Liver (tissue), 9 donors: Measurements from ENCODE around the gene DAPK3. TPM values are rescaled to one million over a fixed set of nuclear protein-coding genes. Genes with fewer than 3 reads are reported as not detected.

Experiments
- DNase-seq: peaks from one replicate; pipeline ENCODE4 v3.0.0-alpha.2; 2017; ENCODE audit warnings: low spot score
- H3K27ac ChIP-seq, 2 donors: one replicate each; pipeline ENCODE4 v1.7.0; 2013; ENCODE audit warnings: inconsistent platforms in 2 of 2, low read length in 2 of 2, control low read depth in 1 of 2, low read depth in 1 of 2, mild to moderate bottlenecking in 1 of 2
- H3K27me3 ChIP-seq, 4 donors: one replicate each; pipeline versions ENCODE4 v1.6.1 to v1.7.0; 2013; ENCODE audit warnings: low read length in 3 of 4, inconsistent platforms in 1 of 4, mild to moderate bottlenecking in 1 of 4, moderate library complexity in 1 of 4; ENCODE audit not compliant: control insufficient read depth in 4 of 4, insufficient read depth in 4 of 4
- H3K36me3 ChIP-seq, 4 donors: one replicate each; pipeline versions ENCODE4 v1.6.1 to v1.7.0; 2013; ENCODE audit warnings: low read length in 3 of 4, mild to moderate bottlenecking in 3 of 4, low read depth in 1 of 4, moderate library complexity in 1 of 4; ENCODE audit not compliant: control insufficient read depth in 4 of 4, insufficient read depth in 3 of 4
- H3K4me1 ChIP-seq, 4 donors: one replicate each; pipeline versions ENCODE4 v1.6.1 to v1.7.0; 2013; ENCODE audit warnings: low read length in 3 of 4, mild to moderate bottlenecking in 3 of 4, moderate library complexity in 1 of 4; ENCODE audit not compliant: control insufficient read depth in 4 of 4, insufficient read depth in 4 of 4
- H3K4me3 ChIP-seq, 3 donors: one replicate each; pipeline versions ENCODE4 v1.6.1 to v1.7.0; 2013; ENCODE audit warnings: low read length in 3 of 3, control low read depth in 1 of 3, low read depth in 1 of 3, mild to moderate bottlenecking in 1 of 3
- H3K9ac ChIP-seq, 2 donors: one replicate each; pipeline ENCODE4 v1.7.0; 2013; ENCODE audit warnings: low read length in 2 of 2, mild to moderate bottlenecking in 2 of 2, moderate library complexity in 2 of 2, control low read depth in 1 of 2, low read depth in 1 of 2
- H3K9me3 ChIP-seq, 4 donors: one replicate each; pipeline versions ENCODE4 v1.6.1 to v1.7.0; 2013; ENCODE audit warnings: low read length in 3 of 4; ENCODE audit not compliant: control insufficient read depth in 4 of 4
- FOXA1 ChIP-seq: IDR thresholded peaks from 2 replicates; pipeline ENCODE4 v1.6.1; 2016; ENCODE audit warnings: antibody characterized with exemption
- GABPA ChIP-seq, 2 donors: IDR thresholded peaks in 1 of 2; conservative IDR thresholded peaks in 1 of 2; 2 replicates each; pipeline ENCODE4 v1.6.1; 2016; ENCODE audit warnings: antibody characterized with exemption in 2 of 2, mild to moderate bottlenecking in 1 of 2, moderate library complexity in 1 of 2
- HNF4A ChIP-seq, 2 donors: conservative IDR thresholded peaks; 2 replicates each; pipeline ENCODE4 v1.6.1; 2016; ENCODE audit warnings: antibody characterized with exemption in 2 of 2, mild to moderate bottlenecking in 2 of 2
- HNF4G ChIP-seq: IDR thresholded peaks from 2 replicates; pipeline ENCODE4 v1.6.1; 2016; ENCODE audit warnings: antibody characterized with exemption
- JUND ChIP-seq, 2 donors: IDR thresholded peaks; 2 replicates each; pipeline ENCODE4 v1.6.1; 2016; ENCODE audit warnings: antibody characterized with exemption in 2 of 2
- RAD21 ChIP-seq, 2 donors: IDR thresholded peaks; 2 replicates each; pipeline ENCODE4 v1.6.1; 2016; ENCODE audit warnings: antibody characterized with exemption in 2 of 2, mild to moderate bottlenecking in 2 of 2
- RXRA ChIP-seq, 2 donors: IDR thresholded peaks; 2 replicates each; pipeline ENCODE4 v1.6.1; 2017 to 2018; ENCODE audit warnings: antibody characterized with exemption in 2 of 2, mild to moderate bottlenecking in 1 of 2
- SP1 ChIP-seq: IDR thresholded peaks from 2 replicates; pipeline ENCODE4 v1.6.1; 2018; ENCODE audit warnings: antibody characterized with exemption, mild to moderate bottlenecking
- TAF1 ChIP-seq: conservative IDR thresholded peaks from 2 replicates; pipeline ENCODE4 v1.6.1; 2016; ENCODE audit warnings: antibody characterized with exemption, mild to moderate bottlenecking
- WGBS: extraction: QIAGEN DNeasy Blood & Tissue Kit; methylation state at CpG from one replicate; pipeline ENCODE4 v1.1.7; 2013; 5-methylcytosine and 5-hydroxymethylcytosine counted together
- polyA plus RNA-seq, 2 donors: library from polyadenylated mRNA; stranded (reverse) in 1 of 2; unstranded in 1 of 2; fragments of 200-250 nt in 1 of 2; fragments of >200 nt in 1 of 2; fragmentation: Nextera tagmentation in 1 of 2; extraction: Ambion mirVana in 1 of 2; gene quantifications; one replicate each; pipeline versions ENCODE4 v1.2.1 to v1.2.3, GENCODE V29; 2013 to 2015
- total RNA-seq, 2 donors: library from RNA; depleted of rRNA; stranded (reverse); fragments of >200 nt; gene quantifications; one replicate each; pipeline ENCODE4 v1.2.3, GENCODE V29; 2014
- TF ChIP-seq, protein P1 (sequence below): IDR thresholded peaks from 2 replicates; pipeline ENCODE4 v1.6.1; 2016; ENCODE audit warnings: antibody characterized with exemption
- TF ChIP-seq, protein P2 (sequence below): fragments of 150-350 bp; IDR thresholded peaks from 2 replicates; pipeline ENCODE4 v1.5.1; 2017; ENCODE audit warnings: improper control_type of control experiment, low read depth, low read length; ENCODE audit not compliant: missing input control
- TF ChIP-seq, protein P3 (sequence below): IDR thresholded peaks from 2 replicates; pipeline ENCODE4 v1.6.1; 2016; ENCODE audit warnings: antibody characterized with exemption, mild to moderate bottlenecking
- TF ChIP-seq, protein P4 (sequence below): IDR thresholded peaks from 2 replicates; pipeline ENCODE4 v1.6.1; 2016; ENCODE audit warnings: antibody characterized with exemption
- donor health status: healthy.
- donor health status: healthy.
- donor health status: healthy.
- donor health status: healthy.
- donor health status: healthy.

DAPK3 gene
- total and polyA plus RNA-seq, 4 donors: 3.0 to 29.5 (median 23.8) TPM

DNA sequence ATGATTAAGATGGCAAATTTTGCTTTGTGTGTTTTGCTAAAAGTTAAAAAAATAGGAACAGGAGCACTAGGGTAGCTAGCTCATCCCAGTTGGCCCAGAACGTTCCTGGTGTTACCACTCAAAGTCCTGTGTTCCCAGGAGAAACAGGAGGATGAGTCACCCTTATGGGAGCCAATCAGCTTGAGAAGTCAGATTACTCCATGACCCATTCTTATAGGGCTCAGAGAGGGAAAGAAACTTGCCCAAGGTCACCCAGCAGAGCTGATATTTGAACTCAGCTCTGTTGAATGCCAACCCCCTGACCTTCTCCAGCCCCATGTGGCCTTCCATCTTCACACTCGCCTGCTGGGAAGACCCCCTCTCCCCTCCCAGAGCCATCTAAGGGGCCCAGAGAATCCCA lies 25.1 kb downstream of the DAPK3 start:
- Histone ChIP-seq H3K27ac (no peak overlapping the region), H3K27me3 (no peaks in the 10 kb centered on the region)

DNA sequence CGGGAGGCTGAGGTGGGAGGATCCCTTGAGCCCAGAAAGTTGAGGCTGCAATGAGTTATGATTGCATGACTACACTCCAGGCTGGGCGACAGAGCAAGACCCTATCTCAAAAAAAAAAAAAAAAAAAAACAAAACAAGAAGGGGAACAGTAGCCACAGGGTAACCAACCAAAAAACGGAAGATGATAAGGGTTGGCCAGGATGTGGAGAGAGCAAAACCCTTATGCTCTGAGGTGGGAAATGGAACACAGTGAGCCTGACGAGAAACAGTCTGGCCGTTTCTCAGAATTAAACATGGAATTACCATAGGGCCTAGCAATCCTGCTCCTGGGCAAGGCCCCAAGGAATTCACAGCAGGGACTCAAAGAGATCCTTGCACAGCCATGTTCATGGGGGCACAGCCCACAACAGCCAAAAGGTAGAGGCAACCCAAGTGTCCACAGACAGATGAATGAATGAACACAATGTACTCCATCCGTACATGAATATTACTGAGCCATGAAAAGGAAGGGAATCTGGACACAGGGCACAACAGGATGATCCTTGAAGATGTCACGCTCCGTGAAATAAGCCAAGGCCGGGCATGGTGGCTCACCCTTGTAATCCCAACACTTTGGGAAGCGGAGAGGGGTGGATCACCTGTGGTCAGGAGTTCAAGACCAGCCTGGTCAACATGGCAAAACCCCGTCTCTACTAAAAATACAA lies 26.7 kb downstream of the DAPK3 start:
- WGBS: 83% methylated on average over 11 of the region's 11 CpGs
- TF ChIP-seq, protein P1, sequence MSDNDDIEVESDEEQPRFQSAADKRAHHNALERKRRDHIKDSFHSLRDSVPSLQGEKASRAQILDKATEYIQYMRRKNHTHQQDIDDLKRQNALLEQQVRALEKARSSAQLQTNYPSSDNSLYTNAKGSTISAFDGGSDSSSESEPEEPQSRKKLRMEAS: no peak
- TF ChIP-seq SP1: no peak
- H3K9ac ChIP-seq: no peak overlapping the region

More for the DNA sequence above, 25.1 kb downstream of the DAPK3 start:
- no peaks in the 10 kb centered on the region for H3K4me1 ChIP-seq
- DNase-seq: no peak
- 59% methylated on average over 2 of the region's 2 CpGs for WGBS
- TF ChIP-seq RAD21 (IDR thresholded peaks at IDR 0.05) (no peak), HNF4G (no peak), GABPA (IDR thresholded peaks at IDR 0.05 in 1 of 2, conservative IDR thresholded peaks at IDR 0.05 in 1 of 2) (no peak), TAF1 (no peak), HNF4A (conservative IDR thresholded peaks at IDR 0.05) (no peak), JUND (IDR thresholded peaks at IDR 0.05) (no peak), FOXA1 (no peak), RXRA (IDR thresholded peaks at IDR 0.05) (no peak)
- TF ChIP-seq, protein P2, sequence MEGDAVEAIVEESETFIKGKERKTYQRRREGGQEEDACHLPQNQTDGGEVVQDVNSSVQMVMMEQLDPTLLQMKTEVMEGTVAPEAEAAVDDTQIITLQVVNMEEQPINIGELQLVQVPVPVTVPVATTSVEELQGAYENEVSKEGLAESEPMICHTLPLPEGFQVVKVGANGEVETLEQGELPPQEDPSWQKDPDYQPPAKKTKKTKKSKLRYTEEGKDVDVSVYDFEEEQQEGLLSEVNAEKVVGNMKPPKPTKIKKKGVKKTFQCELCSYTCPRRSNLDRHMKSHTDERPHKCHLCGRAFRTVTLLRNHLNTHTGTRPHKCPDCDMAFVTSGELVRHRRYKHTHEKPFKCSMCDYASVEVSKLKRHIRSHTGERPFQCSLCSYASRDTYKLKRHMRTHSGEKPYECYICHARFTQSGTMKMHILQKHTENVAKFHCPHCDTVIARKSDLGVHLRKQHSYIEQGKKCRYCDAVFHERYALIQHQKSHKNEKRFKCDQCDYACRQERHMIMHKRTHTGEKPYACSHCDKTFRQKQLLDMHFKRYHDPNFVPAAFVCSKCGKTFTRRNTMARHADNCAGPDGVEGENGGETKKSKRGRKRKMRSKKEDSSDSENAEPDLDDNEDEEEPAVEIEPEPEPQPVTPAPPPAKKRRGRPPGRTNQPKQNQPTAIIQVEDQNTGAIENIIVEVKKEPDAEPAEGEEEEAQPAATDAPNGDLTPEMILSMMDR: no peak
- TF ChIP-seq, protein P3, sequence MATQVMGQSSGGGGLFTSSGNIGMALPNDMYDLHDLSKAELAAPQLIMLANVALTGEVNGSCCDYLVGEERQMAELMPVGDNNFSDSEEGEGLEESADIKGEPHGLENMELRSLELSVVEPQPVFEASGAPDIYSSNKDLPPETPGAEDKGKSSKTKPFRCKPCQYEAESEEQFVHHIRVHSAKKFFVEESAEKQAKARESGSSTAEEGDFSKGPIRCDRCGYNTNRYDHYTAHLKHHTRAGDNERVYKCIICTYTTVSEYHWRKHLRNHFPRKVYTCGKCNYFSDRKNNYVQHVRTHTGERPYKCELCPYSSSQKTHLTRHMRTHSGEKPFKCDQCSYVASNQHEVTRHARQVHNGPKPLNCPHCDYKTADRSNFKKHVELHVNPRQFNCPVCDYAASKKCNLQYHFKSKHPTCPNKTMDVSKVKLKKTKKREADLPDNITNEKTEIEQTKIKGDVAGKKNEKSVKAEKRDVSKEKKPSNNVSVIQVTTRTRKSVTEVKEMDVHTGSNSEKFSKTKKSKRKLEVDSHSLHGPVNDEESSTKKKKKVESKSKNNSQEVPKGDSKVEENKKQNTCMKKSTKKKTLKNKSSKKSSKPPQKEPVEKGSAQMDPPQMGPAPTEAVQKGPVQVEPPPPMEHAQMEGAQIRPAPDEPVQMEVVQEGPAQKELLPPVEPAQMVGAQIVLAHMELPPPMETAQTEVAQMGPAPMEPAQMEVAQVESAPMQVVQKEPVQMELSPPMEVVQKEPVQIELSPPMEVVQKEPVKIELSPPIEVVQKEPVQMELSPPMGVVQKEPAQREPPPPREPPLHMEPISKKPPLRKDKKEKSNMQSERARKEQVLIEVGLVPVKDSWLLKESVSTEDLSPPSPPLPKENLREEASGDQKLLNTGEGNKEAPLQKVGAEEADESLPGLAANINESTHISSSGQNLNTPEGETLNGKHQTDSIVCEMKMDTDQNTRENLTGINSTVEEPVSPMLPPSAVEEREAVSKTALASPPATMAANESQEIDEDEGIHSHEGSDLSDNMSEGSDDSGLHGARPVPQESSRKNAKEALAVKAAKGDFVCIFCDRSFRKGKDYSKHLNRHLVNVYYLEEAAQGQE: no peak
- TF ChIP-seq, protein P4, sequence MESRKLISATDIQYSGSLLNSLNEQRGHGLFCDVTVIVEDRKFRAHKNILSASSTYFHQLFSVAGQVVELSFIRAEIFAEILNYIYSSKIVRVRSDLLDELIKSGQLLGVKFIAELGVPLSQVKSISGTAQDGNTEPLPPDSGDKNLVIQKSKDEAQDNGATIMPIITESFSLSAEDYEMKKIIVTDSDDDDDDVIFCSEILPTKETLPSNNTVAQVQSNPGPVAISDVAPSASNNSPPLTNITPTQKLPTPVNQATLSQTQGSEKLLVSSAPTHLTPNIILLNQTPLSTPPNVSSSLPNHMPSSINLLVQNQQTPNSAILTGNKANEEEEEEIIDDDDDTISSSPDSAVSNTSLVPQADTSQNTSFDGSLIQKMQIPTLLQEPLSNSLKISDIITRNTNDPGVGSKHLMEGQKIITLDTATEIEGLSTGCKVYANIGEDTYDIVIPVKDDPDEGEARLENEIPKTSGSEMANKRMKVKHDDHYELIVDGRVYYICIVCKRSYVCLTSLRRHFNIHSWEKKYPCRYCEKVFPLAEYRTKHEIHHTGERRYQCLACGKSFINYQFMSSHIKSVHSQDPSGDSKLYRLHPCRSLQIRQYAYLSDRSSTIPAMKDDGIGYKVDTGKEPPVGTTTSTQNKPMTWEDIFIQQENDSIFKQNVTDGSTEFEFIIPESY: no peak
- TF ChIP-seq, protein P1: no peak
- no peaks in the 10 kb centered on the region for H3K9me3 ChIP-seq
- no peak overlapping the region for H3K9ac ChIP-seq
- H3K4me3 ChIP-seq: no peak overlapping the region
- H3K36me3 ChIP-seq: no peaks in the 10 kb centered on the region

More for the DNA sequence above, 26.7 kb downstream of the DAPK3 start:
- no peak for DNase-seq
- Histone ChIP-seq H3K27ac (no peak overlapping the region), H3K4me1 (no peaks in the 10 kb centered on the region), H3K4me3 (no peak overlapping the region), H3K27me3 (no peaks in the 10 kb centered on the region), H3K36me3 (no peaks in the 10 kb centered on the region), H3K9me3 (no peaks in the 10 kb centered on the region)
